Activated CD4-positive, alpha-beta memory T cell treated with anti-CD3 and anti-CD28 coated beads, Interleukin-2, amount 10 ng/mL, durations not matched to agents 7 days and 5 days (primary cell): Measurements from ENCODE around the gene LAMB1. TPM values are rescaled to one million over a fixed set of nuclear protein-coding genes. Genes with fewer than 3 reads are reported as not detected.
"Not testable (repeated sequence)": the region's sequence is repeated elsewhere in the genome, so short reads cannot be mapped to it uniquely, and the experiment has no call there.

Experiments
- CTCF ChIA-PET: fragments of 350-600 bp; sonication (Branson Sonifier 250); formaldehyde crosslinking; loops from one replicate; lab custom pipeline; 2021; ENCODE audit warnings: antibody characterized with exemption, inconsistent platforms; lab: Charles Lee
- POLR2A ChIA-PET: fragments of 350-600 bp; sonication (Branson Sonifier 250); formaldehyde crosslinking; loops from one replicate; lab custom pipeline; 2021; ENCODE audit warnings: antibody characterized with exemption; lab: Charles Lee
- DNase-seq: peaks from one replicate; pipeline ENCODE4 v3.0.0-alpha.2; 2020
- H3K27ac Mint-ChIP-seq: one replicate; pipeline ENCODE4 v1.8.0; 2021; ENCODE audit warnings: mild to moderate bottlenecking, mixed read lengths
- H3K27me3 Mint-ChIP-seq: one replicate; pipeline ENCODE4 v1.8.0; 2021; ENCODE audit warnings: mixed read lengths
- H3K36me3 Mint-ChIP-seq: one replicate; pipeline ENCODE4 v1.8.0; 2021; ENCODE audit warnings: low read depth, mixed read lengths
- H3K4me1 Mint-ChIP-seq: one replicate; pipeline ENCODE4 v1.8.0; 2021; ENCODE audit warnings: mixed read lengths
- H3K4me3 Mint-ChIP-seq: one replicate; pipeline ENCODE4 v1.8.0; 2021; ENCODE audit warnings: mild to moderate bottlenecking, mixed read lengths
- H3K9me3 Mint-ChIP-seq: one replicate; pipeline ENCODE4 v1.8.0; 2021; ENCODE audit warnings: mixed read lengths
- total RNA-seq, 2 experiments: library from RNA; stranded (reverse); gene quantifications; one replicate each; pipeline ENCODE4 v1.2.3, GENCODE V29; 2021

The LAMB1 gene
- total RNA-seq, 2 experiments from 2014 or later: not detected

DNA sequence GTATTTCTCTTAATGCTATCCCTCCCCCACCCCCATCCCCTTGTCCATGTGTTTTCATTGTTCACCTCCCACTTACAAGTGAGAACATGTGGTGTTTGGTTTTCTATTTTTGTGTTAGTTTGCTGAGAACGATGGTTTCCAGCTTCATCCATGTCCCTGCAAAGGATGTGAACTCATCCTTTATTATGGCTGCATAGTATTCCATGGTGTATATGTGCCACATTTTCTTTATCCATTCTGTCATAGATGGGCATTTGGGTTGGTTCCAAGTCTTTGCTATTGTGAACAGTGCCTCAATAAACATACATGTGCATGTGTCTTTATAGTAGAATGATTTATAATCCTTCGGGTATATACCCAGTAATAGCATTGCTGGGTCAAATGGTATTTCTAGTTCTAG is 81.1 kb downstream of the LAMB1 start:
- CTCF ChIA-PET, H3K27me3 Mint-ChIP-seq, H3K9me3 Mint-ChIP-seq, H3K27ac Mint-ChIP-seq, DNase-seq, H3K4me3 Mint-ChIP-seq: not testable (repeated sequence)
- Mint-ChIP-seq H3K36me3 (peaks cover 81% of the 10 kb centered on the region), H3K4me1 (peaks cover 23% of the 10 kb centered on the region)
- POLR2A ChIA-PET: interaction anchor here (1.6 kb wide), 1 partner anchor 179 kb away, joined by 3 read pairs; no protein-coding TSS in a partner anchor

DNA sequence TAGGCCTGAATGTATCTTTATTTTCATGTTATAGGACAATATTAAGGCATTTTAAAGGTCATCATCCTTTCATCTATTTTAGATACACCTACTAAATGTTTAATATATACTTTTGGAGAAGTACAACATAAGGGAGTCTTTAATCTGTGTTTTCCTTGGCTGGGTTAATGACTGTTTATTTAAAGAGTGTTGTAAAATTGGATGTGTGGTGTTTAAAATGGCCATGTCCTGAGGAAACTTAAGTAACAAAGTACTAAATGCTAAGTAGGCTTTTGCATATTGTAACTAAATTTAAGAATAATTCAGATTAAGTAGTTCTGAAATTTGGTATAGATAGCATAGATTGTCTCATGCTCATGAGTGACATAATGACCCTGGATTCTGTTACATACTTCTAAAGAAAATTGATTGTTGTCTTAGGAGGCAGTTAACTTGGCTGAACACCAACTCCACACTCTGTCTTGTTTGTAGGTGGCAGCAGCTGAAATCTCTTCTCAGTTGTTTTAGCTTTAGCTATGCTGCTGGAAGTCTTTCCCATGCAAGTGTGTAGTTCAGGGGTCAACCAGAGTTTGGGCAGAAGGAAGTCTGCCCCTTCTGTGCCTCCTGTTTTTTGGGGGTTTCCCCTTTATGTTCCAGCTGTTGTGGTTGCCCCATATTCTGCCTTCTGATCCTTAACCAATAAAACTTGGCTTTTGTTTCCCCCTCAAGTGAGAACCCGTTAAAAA is 82.8 kb downstream of the LAMB1 start:
- ChIA-PET POLR2A (no interaction called here), CTCF (interaction anchor here (1.2 kb wide), 1 partner anchor 19 kb away, joined by 3 read pairs; no protein-coding TSS in a partner anchor)
- H3K4me3 Mint-ChIP-seq: no peak overlapping the region
- no peaks in the 10 kb centered on the region for H3K9me3 Mint-ChIP-seq
- H3K4me1 Mint-ChIP-seq: peaks cover 21% of the 10 kb centered on the region
- DNase-seq: no peak
- no peak overlapping the region for H3K27ac Mint-ChIP-seq
- no peaks in the 10 kb centered on the region for H3K27me3 Mint-ChIP-seq
- H3K36me3 Mint-ChIP-seq: peaks cover 77% of the 10 kb centered on the region

DNA sequence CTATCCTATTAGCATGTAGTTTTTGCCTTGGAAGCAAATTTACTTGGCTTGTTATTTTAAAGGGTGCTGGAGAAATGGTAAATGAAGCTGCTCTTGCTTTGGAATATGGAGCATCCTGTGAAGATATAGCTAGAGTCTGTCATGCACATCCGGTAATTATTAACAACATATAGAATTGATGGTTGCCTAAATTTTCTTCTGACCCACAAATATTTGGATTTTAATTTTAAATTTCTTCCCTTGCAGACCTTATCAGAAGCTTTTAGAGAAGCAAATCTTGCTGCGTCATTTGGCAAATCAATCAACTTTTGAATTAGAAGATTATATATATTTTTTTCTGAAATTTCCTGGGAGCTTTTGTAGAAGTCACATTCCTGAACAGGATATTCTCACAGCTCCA is 84.0 kb downstream of the LAMB1 start:
- H3K4me1 Mint-ChIP-seq: peaks cover 13% of the 10 kb centered on the region
- H3K9me3 Mint-ChIP-seq: no peaks in the 10 kb centered on the region
- H3K27ac Mint-ChIP-seq: no peak overlapping the region
- H3K4me3 Mint-ChIP-seq: no peak overlapping the region
- POLR2A ChIA-PET: no interaction called here
- CTCF ChIA-PET: interaction anchor here (1.2 kb wide), 1 partner anchor 18 kb away, joined by 3 read pairs; no protein-coding TSS in a partner anchor
- H3K36me3 Mint-ChIP-seq: peaks cover 77% of the 10 kb centered on the region
- no peak for DNase-seq
- H3K27me3 Mint-ChIP-seq: no peaks in the 10 kb centered on the region

DNA sequence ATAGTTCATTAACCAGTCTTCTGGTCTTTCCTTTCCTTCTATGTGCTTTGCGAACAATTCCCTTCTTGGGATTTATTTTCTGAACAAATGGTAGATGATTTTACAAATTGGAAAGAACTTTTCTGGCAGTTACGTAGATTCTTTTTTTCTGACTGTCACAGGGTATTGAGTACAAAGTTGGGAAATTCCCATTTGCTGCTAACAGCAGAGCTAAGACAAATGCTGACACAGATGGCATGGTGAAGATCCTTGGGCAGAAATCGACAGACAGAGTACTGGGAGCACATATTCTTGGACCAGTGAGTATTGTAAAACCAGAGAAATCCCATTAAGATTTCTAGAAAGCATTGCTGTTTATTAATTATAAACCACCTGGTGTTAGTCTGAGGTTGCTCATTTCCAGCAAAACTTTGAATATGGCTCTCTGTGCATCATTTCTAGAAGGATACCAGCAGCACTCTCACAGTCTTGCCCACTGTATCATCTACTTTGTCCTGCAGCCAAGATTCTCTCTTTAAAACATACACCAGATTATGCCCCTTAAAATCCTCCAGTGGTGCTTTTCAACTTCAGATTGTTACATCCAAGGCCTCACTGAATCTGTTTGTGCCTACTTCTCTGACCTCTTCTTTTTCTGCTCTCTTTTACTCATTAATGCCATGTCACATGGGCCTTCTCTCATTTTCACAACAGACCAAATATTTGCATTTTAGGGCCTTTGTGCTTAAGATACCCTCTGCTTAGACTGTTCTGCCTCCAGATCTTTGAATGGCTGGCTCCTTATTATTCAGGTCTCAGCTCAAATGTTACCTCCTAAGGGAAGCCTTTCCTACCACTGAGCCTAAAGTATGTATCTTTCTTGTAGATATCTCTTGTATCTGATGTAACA is 85.0 kb downstream of the LAMB1 start:
- POLR2A ChIA-PET: no interaction called here
- H3K36me3 Mint-ChIP-seq: peaks cover 78% of the 10 kb centered on the region
- no peaks in the 10 kb centered on the region for H3K27me3 Mint-ChIP-seq
- H3K4me3 Mint-ChIP-seq: no peak overlapping the region
- no peak for DNase-seq
- no peak overlapping the region for H3K27ac Mint-ChIP-seq
- H3K9me3 Mint-ChIP-seq: no peaks in the 10 kb centered on the region
- H3K4me1 Mint-ChIP-seq: peaks cover 16% of the 10 kb centered on the region
- CTCF ChIA-PET: no interaction called here

DNA sequence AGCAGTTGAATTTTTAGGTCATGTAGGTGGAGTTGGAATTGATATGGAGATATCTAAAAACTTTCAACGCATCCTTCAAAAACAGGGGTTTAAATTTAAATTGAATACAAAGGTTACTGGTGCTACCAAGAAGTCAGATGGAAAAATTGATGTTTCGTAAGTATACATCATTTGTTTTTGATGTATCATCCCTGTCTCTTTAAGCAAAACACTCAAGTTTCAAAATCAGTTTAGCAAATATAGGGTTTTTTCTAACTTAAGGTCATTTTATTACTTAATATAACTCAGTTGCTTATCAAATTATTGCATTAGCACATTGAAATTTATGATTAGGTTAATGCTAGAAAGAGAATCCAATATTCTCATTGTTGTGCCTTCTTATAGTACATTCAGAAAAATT is 87.4 kb downstream of the LAMB1 start:
- POLR2A ChIA-PET: no interaction called here
- Mint-ChIP-seq H3K4me3 (no peak overlapping the region), H3K27me3 (no peaks in the 10 kb centered on the region), H3K4me1 (peaks cover 12% of the 10 kb centered on the region), H3K36me3 (peaks cover 77% of the 10 kb centered on the region), H3K9me3 (peaks cover 3% of the 10 kb centered on the region), H3K27ac (no peak overlapping the region)
- no peak for DNase-seq
- CTCF ChIA-PET: no interaction called here

DNA sequence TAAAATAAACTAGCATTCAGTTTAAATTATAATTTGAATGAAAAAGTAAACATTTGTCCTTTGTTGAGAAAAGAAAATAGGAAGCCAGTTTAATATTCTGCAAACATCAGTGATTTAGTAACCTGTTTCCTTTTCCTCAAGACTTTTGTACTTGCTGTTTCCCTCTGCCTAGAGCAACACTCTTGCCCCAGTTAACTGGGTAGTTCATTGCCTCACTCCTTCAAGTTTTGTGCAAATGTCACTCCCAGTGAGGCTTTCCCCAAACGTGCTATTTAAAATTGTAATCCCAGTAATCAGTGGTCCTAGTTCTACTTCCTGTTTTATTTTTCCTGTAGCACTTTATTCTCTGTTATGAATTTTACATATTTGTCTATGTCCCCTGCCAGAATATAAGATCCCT is 88.1 kb downstream of the LAMB1 start:
- Mint-ChIP-seq H3K4me3 (no peak overlapping the region), H3K9me3 (peaks cover 3% of the 10 kb centered on the region), H3K36me3 (peaks cover 77% of the 10 kb centered on the region), H3K27me3 (no peaks in the 10 kb centered on the region), H3K27ac (no peak overlapping the region), H3K4me1 (peaks cover 12% of the 10 kb centered on the region)
- ChIA-PET CTCF (no interaction called here), POLR2A (no interaction called here)
- DNase-seq: no peak

DNA sequence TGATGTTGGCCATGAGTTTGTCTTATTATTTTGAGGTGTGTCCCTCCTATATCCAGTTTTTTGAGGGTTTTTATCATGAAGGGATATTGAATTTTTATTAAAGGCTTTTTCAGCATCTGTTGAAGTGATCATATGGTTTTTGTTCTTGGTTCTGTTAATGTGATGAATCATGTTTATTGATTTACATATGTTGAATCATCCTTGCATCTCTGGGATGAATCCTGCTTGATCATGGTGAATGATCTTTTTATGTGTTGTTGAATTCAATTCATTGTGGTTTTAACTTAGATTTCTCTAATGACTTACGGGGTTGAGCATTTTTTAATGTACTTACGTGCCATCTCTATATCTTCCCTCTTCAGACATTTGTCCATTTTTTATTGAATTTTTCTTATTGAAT is 89.1 kb downstream of the LAMB1 start:
- H3K9me3 Mint-ChIP-seq: peaks cover 3% of the 10 kb centered on the region
- H3K36me3 Mint-ChIP-seq: peaks cover 78% of the 10 kb centered on the region
- CTCF ChIA-PET: no interaction called here
- peaks cover 12% of the 10 kb centered on the region for H3K4me1 Mint-ChIP-seq
- no peak overlapping the region for H3K4me3 Mint-ChIP-seq
- DNase-seq: no peak
- POLR2A ChIA-PET: no interaction called here
- H3K27me3 Mint-ChIP-seq: no peaks in the 10 kb centered on the region
- H3K27ac Mint-ChIP-seq: no peak overlapping the region

DNA sequence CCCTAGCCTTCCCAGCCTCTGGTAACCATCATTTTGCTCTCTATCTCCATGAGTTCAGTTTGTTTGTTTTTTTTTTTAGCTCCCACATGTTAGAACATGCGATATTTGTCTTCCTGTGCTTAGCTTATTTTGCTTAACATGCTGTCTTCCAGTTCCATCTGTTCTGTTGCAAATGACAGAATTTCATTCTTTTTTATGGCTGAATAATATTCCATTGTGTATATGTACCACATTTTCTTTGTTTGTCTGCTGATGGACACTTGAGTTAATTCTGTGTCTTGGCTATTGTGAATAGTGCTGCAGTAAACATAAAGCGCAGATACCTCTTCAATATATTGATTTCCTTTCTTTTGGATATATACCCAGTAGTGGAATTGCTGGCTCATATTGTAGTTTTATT is 91.0 kb downstream of the LAMB1 start:
- Mint-ChIP-seq H3K36me3 (peaks cover 71% of the 10 kb centered on the region), H3K9me3 (peaks cover 3% of the 10 kb centered on the region), H3K27ac (no peak overlapping the region), H3K27me3 (no peaks in the 10 kb centered on the region), H3K4me3 (no peak overlapping the region), H3K4me1 (peaks cover 10% of the 10 kb centered on the region)
- no peak for DNase-seq
- POLR2A ChIA-PET: no interaction called here
- CTCF ChIA-PET: interaction anchor here (1.6 kb wide), 1 partner anchor 37 kb away, joined by 4 read pairs; no protein-coding TSS in a partner anchor

DNA sequence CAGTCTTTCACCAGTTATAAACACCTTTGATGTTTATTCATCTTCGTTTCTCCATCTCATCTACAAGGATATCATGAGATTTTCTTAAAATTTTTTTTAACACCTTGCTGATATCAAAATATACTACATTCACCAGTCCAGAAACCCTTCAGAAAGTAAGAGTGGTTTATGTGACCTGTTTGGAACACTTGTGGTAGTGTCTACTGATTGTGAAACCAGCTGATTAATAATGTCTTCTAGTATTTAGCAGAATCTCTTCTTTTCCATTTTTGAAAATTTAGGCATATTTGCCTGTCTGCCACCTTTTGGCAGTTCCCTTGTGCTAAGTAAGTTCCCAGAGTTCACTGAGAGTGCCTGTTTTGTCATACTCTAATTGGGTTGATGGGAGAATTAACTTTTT is 93.5 kb downstream of the LAMB1 start:
- Mint-ChIP-seq H3K4me1 (peaks cover 7% of the 10 kb centered on the region), H3K9me3 (peaks cover 3% of the 10 kb centered on the region), H3K36me3 (peaks cover 75% of the 10 kb centered on the region), H3K27ac (no peak overlapping the region), H3K27me3 (no peaks in the 10 kb centered on the region), H3K4me3 (no peak overlapping the region)
- ChIA-PET POLR2A (no interaction called here), CTCF (no interaction called here)
- DNase-seq: no peak

DNA sequence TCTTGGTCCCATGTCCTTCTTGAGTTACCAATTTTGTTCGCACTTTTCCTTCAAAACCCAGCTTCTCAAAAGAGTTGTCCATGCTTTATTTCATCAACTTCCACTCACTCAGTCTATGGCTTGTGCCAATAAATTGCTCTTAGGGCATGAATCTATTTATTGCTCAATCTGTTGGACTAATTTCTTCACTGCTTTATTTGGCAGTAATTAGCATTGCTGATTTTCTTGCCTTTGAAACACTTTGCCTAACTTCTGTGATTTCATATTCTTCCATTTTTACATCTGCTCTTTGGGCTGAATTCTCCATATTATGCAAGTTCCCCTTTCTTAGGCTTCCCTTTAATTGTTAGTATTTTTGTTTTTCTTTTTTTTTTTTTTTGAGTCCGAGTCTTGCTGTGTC is 95.2 kb downstream of the LAMB1 start:
- Mint-ChIP-seq H3K4me3 (no peak overlapping the region), H3K27me3 (no peaks in the 10 kb centered on the region), H3K4me1 (peaks cover 3% of the 10 kb centered on the region), H3K36me3 (peaks cover 72% of the 10 kb centered on the region), H3K27ac (no peak overlapping the region), H3K9me3 (peaks cover 3% of the 10 kb centered on the region)
- ChIA-PET POLR2A (no interaction called here), CTCF (interaction anchor here (0.7 kb wide), 1 partner anchor 238 kb away, joined by 3 read pairs; no protein-coding TSS in a partner anchor)
- DNase-seq: no peak

DNA sequence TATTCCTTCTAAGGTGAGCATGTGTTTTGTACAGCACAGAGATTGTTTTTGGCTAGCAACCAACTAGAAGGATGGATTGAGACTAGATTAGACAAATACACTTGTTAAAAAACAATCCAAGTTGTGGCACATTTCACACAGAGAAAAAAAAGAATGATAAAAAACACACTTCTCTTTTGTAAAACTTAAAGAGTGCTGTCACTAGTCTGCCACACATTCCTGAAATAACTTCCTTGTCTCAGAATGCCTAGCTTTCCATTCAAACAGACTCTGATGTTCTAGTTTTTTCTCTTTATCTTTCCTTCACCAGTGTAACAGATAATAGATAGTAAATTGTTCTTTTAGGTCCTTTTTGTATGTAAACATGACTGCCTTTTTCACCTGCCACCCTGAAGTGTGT is 100.6 kb downstream of the LAMB1 start:
- Mint-ChIP-seq H3K9me3 (no peaks in the 10 kb centered on the region), H3K36me3 (peaks cover 41% of the 10 kb centered on the region), H3K27me3 (no peaks in the 10 kb centered on the region), H3K4me1 (peaks cover 5% of the 10 kb centered on the region), H3K27ac (no peak overlapping the region), H3K4me3 (no peak overlapping the region)
- CTCF ChIA-PET: no interaction called here
- no peak for DNase-seq
- POLR2A ChIA-PET: no interaction called here

DNA sequence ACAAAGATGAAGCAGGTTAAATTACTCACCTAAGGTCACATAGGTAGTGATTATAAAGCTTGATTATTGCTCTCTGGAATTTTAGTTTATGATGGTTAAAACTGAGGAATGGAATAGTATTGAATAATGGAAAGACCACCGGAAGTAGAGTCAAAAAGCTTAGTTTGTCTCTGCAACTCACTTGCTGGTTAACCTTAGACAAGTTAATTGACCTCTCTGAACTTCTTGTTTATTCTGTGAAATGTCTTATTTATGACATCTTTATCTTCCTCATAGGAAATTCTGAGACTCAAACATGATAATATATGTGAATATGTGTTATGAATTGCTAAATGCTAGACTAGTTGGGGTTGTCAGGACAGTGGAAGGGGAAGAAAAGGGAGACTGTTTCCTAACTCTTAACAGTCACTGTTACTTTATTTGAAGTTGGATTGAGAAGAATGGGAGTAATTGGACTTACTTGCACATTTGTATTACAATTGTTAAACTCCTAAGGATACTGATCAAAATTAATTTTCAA is 102.4 kb downstream of the LAMB1 start:
- POLR2A ChIA-PET: interaction anchor here (1.1 to 2.1 kb wide), 2 partner anchors 9 to 157 kb away, joined by 3 to 10 read pairs; partner anchors contain the start of genes CBLL1 and DLD
- Mint-ChIP-seq H3K27ac (no peak overlapping the region), H3K27me3 (no peaks in the 10 kb centered on the region), H3K4me3 (no peak overlapping the region), H3K9me3 (no peaks in the 10 kb centered on the region), H3K4me1 (peaks cover 14% of the 10 kb centered on the region), H3K36me3 (peaks cover 38% of the 10 kb centered on the region)
- CTCF ChIA-PET: interaction anchor here (1.1 to 1.3 kb wide), 2 partner anchors 19 to 22 kb away, joined by 3 read pairs; no protein-coding TSS in a partner anchor
- no peak for DNase-seq
